SK-N-SH treated with all-trans-retinoic acid at 6 μM for 48 hours (cell line): ENCODE data around the gene CORO7.

Experiments used
- CREB5 ChIP-seq: fragments of 250-450 bp; sonication (Bioruptor Pico); IDR thresholded peaks from 2 replicates; pipeline ENCODE4 v1.5.1; 2020; ENCODE audit warnings: low read depth, mild to moderate bottlenecking, moderate library complexity
- PATZ1 ChIP-seq: fragments of 250-450 bp; sonication (Bioruptor Pico); IDR thresholded peaks from 2 replicates; pipeline ENCODE4 v1.8.0; 2020; ENCODE audit warnings: mild to moderate bottlenecking, moderate library complexity, borderline replicate concordance

GRCh38 chr16:4415538-4416199, 727 bp downstream of the CORO7 start:
- TF ChIP-seq PATZ1 (CRISPR knock-in tag) (no peak), CREB5 (CRISPR knock-in tag) (no peak)
